SK-N-SH treated with all-trans-retinoic acid at 6 μM for 48 hours (cell line): ENCODE results near the gene FBL.
"Not testable (repeated sequence)": the region's sequence is repeated elsewhere in the genome, so short reads cannot be mapped to it uniquely, and the experiment has no call there.

Source experiments
- ATAC-seq: fragments of 200-7000 bp; cut with Tn5 transposase; 3 replicates; pipeline ENCODE4 v1.9.1; 2020; ENCODE audit warnings: mild to moderate bottlenecking, moderate library complexity
- ARNTL ChIP-seq: fragments of 450-650 bp; formaldehyde crosslinking; IDR thresholded peaks from 2 replicates; pipeline ENCODE4 v1.5.0; 2020; ENCODE audit warnings: low read depth, mild to moderate bottlenecking, moderate library complexity, borderline replicate concordance
- BACH2 ChIP-seq: fragments of 250-450 bp; sonication (Bioruptor Pico); IDR thresholded peaks from 2 replicates; pipeline ENCODE4 v1.9.0; 2021; ENCODE audit warnings: mild to moderate bottlenecking, borderline replicate concordance
- ISL1 ChIP-seq: fragments of 250-450 bp; sonication (Bioruptor Pico); IDR thresholded peaks from 2 replicates; pipeline ENCODE4 v2.1.2; 2022; ENCODE audit warnings: mild to moderate bottlenecking, moderate library complexity
- OSR1 ChIP-seq: fragments of 250-450 bp; sonication (Bioruptor Pico); IDR thresholded peaks from 2 replicates; pipeline ENCODE4 v1.8.0; 2022; ENCODE audit warnings: moderate library complexity, mild to moderate bottlenecking, inconsistent platforms
- PPARA ChIP-seq: fragments of 250-450 bp; sonication (Bioruptor Pico); IDR thresholded peaks from 2 replicates; pipeline ENCODE4 v1.5.0; 2020; ENCODE audit warnings: mild to moderate bottlenecking, borderline replicate concordance
- SNAI2 ChIP-seq: fragments of 250-450 bp; sonication (Bioruptor Pico); IDR thresholded peaks from 2 replicates; pipeline ENCODE4 v1.5.0; 2020; ENCODE audit warnings: mild to moderate bottlenecking, moderate library complexity
- TCF4 ChIP-seq: fragments of 250-450 bp; sonication (Bioruptor Pico); IDR thresholded peaks from 2 replicates; pipeline ENCODE4 v1.8.0; 2021; ENCODE audit warnings: mild to moderate bottlenecking, moderate library complexity, borderline replicate concordance
- ZC3H10 ChIP-seq: fragments of 250-450 bp; sonication (Bioruptor Pico); IDR thresholded peaks from 2 replicates; pipeline ENCODE4 v1.5.1; 2021; ENCODE audit warnings: mild to moderate bottlenecking, moderate library complexity
- ZNF8 ChIP-seq: fragments of 450-650 bp; formaldehyde crosslinking; IDR thresholded peaks from 2 replicates; pipeline ENCODE4 v1.5.0; 2020; ENCODE audit warnings: mild to moderate bottlenecking, moderate library complexity
- TF ChIP-seq, protein P1 (sequence below): fragments of 250-450 bp; sonication (Bioruptor Pico); IDR thresholded peaks from 2 replicates; pipeline ENCODE4 v1.5.1; 2020; ENCODE audit warnings: low read depth, mild to moderate bottlenecking, moderate library complexity
- TF ChIP-seq, protein P2 (sequence below): fragments of 250-450 bp; sonication (Bioruptor Pico); IDR thresholded peaks from 2 replicates; pipeline ENCODE4 v1.8.0; 2020; ENCODE audit warnings: mild to moderate bottlenecking, moderate library complexity, borderline replicate concordance
- TF ChIP-seq, protein P3 (sequence below): fragments of 250-450 bp; sonication (Bioruptor Pico); IDR thresholded peaks from 2 replicates; pipeline ENCODE4 v1.5.0; 2020; ENCODE audit warnings: mild to moderate bottlenecking, moderate library complexity

FBL gene

DNA sequence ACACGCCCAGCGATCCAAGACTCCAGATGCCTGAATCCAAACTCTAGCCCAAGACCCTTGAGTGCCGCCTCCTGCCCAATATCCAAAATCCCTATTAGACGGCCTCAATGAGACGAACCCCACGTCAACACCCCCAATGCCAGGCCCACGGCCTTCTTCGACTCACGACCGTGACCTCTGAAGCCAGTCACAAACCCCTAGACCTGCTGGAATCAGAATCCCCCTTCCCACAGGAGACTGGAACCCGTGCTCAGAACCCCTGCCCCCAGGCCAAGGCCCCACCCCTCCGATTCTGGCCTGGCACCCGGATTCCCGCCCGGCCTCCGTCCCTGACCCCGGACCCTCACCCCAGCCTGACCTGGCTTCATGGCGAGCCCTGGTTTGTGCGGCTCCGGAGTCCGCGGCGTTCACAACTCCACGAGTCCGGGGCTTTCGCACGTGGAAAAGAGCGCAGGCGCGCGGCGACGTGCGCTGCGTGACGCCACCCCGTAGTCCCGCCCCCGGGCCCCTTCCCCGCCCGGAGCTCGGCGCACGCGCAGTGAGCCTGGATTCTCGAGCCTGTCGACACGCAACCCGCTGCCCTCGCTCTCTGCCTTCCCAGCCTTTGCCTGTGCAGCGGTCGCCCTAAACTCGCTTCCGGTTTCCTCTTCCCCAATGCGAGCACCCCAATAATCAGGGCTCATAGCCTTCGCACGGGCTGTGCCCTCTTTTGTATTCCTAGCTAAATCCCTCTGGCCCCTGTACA is at the start of gene FBL:
Gene FBL, minus strand, starts transcription at position 447 of the 745 bp plus-strand sequence. Its CDS starts 79 bp downstream, at position 368.
- peak; percentile 93 for ATAC-seq
- TF ChIP-seq ARNTL (CRISPR knock-in tag) (no peak), ISL1 (CRISPR knock-in tag) (no peak), TCF4 (CRISPR knock-in tag) (no peak), ZC3H10 (no peak), ZNF8 (CRISPR knock-in tag) (no peak), PPARA (CRISPR knock-in tag) (no peak), OSR1 (CRISPR knock-in tag) (no peak), BACH2 (CRISPR knock-in tag) (no peak), SNAI2 (no peak)
- TF ChIP-seq, protein P1, sequence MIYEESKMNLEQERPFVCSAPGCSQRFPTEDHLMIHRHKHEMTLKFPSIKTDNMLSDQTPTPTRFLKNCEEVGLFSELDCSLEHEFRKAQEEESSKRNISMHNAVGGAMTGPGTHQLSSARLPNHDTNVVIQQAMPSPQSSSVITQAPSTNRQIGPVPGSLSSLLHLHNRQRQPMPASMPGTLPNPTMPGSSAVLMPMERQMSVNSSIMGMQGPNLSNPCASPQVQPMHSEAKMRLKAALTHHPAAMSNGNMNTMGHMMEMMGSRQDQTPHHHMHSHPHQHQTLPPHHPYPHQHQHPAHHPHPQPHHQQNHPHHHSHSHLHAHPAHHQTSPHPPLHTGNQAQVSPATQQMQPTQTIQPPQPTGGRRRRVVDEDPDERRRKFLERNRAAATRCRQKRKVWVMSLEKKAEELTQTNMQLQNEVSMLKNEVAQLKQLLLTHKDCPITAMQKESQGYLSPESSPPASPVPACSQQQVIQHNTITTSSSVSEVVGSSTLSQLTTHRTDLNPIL (CRISPR knock-in tag) = no peak
- TF ChIP-seq, protein P2, sequence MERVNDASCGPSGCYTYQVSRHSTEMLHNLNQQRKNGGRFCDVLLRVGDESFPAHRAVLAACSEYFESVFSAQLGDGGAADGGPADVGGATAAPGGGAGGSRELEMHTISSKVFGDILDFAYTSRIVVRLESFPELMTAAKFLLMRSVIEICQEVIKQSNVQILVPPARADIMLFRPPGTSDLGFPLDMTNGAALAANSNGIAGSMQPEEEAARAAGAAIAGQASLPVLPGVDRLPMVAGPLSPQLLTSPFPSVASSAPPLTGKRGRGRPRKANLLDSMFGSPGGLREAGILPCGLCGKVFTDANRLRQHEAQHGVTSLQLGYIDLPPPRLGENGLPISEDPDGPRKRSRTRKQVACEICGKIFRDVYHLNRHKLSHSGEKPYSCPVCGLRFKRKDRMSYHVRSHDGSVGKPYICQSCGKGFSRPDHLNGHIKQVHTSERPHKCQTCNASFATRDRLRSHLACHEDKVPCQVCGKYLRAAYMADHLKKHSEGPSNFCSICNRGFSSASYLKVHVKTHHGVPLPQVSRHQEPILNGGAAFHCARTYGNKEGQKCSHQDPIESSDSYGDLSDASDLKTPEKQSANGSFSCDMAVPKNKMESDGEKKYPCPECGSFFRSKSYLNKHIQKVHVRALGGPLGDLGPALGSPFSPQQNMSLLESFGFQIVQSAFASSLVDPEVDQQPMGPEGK (CRISPR knock-in tag) = no peak
- TF ChIP-seq, protein P3, sequence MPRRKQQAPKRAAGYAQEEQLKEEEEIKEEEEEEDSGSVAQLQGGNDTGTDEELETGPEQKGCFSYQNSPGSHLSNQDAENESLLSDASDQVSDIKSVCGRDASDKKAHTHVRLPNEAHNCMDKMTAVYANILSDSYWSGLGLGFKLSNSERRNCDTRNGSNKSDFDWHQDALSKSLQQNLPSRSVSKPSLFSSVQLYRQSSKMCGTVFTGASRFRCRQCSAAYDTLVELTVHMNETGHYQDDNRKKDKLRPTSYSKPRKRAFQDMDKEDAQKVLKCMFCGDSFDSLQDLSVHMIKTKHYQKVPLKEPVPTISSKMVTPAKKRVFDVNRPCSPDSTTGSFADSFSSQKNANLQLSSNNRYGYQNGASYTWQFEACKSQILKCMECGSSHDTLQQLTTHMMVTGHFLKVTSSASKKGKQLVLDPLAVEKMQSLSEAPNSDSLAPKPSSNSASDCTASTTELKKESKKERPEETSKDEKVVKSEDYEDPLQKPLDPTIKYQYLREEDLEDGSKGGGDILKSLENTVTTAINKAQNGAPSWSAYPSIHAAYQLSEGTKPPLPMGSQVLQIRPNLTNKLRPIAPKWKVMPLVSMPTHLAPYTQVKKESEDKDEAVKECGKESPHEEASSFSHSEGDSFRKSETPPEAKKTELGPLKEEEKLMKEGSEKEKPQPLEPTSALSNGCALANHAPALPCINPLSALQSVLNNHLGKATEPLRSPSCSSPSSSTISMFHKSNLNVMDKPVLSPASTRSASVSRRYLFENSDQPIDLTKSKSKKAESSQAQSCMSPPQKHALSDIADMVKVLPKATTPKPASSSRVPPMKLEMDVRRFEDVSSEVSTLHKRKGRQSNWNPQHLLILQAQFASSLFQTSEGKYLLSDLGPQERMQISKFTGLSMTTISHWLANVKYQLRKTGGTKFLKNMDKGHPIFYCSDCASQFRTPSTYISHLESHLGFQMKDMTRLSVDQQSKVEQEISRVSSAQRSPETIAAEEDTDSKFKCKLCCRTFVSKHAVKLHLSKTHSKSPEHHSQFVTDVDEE (CRISPR knock-in tag) = no peak

- ATAC-seq = not testable (repeated sequence)
These were observed 48.9 kb upstream of the FBL start for GRCh38 chr19:39895096-39895495.

DNA sequence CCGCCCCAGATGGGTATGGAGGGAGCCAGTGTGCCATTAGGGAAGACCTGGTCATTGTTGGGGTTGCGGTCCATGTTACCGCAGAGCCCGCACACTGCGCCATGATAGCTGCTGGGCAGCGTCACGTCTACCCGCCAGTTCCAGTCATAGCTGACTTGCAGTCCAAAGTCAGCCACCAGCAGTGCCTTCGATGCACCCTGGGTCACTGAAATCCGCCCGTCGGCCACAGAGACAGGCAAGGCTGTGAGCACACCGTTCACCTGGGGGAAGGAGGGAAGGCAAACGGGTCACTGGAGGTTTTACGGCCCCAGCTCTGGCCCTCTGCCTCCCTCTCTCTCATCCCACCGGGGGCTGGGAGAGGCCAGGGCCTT is 48.0 kb upstream of the FBL start:
- not testable (repeated sequence) for ATAC-seq

DNA sequence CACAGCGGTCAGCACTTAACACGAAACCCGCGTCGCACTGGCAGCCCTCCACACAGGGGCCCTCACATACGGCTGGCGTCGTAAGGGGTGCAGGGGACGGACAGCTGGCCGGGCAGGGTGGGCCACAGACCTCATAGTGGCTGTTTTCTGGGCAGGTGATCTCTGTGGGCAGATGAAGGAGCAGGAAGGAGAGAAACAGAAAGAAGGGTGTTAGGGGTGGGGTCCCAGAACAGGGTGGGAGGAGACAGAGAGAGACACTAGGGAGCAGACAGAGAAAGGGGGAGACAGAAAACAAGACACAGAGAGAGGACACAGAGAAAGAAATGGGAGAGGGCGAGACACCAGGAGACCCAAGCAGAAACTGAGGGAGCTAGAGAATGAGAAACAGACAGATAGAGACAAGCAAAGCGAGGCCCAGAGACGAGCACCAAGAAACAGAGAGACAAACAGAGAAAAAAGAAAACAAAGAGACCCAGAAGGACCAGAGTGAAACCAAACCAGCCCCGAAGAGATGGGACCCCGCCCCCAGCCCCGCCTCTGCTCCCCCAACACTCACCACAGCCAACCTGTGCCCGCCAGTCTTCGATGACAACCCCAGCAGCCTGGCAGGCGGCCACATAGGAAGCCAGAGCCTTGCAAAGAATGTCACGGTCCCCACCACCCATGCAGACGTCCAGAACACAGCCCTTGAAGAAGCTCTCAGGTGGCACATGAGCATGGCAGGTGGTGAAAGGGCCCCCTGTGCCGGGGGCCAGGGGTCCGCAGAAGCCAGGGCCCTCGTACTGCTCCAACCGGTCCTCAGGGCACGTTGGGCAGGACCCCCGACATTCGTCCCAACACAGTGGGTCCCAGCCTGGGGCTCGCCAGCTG is 47.4 kb upstream of the FBL start:
- not testable (repeated sequence) for ATAC-seq

GRCh38 chr19:39892506-39892902 is 46.3 kb upstream of the FBL start:
- ATAC-seq = not testable (repeated sequence)

DNA sequence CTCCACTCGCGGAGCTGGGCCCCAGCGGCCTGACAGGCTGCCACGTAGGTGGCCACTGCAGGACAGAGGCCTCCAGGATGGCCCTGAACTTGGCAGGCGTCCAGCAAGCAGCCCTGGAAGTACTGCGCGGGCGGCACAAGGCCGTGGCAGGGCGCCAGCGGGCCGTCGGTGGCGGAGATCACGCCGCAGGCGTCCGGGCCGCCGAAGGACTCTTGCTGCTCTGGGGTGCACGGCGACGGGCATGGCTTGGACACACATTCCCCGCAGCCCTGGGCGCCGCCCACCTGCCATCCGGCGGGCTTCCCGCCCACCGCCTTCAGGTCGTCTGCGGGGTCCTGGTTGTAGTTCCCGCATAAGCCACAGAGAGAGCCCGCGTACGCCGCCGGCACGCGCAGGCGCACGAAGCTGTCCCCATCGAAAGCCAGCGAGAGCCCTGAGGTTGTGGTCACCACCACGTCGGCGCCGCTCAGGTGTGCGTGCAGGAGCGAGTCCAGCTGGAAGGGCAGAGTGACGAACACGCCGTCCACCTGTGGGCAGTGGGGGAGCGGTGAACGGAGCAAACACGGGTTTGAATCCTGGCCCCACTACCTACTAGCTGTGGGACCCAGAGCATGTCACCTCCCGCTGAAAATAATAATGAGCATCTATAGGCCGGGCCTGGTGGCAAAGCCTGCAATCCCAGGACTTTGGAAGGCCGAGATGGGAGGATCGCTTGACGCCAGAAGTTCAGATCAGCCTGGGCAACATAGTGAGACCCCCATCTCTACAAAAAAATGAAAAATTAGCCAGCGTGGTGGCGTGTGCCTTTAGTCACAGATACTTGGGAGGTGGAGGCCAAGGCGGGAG is 45.7 kb upstream of the FBL start:
- ATAC-seq = peak; percentile 69
